Measurements from ENCODE around the gene ANKRD27. TPM values are rescaled to one million over a fixed set of nuclear protein-coding genes. Genes with fewer than 3 reads are reported as not detected.
"Not testable (repeated sequence)": the region's sequence is repeated elsewhere in the genome, so short reads cannot be mapped to it uniquely, and the experiment has no call there.

ANKRD27 gene
- total RNA-seq, 1 donor from 2014 or later = 23.9 TPM

GRCh38 chr19:32658075-32658474, 16.9 kb downstream of the ANKRD27 start:
- Mint-ChIP-seq H3K4me1 (ENCODE audit: low read depth) (no peaks in the 10 kb centered on the region), H3K27ac (ENCODE audit: unreplicated experiment) (no peak overlapping the region), H3K4me3 (ENCODE audit: unreplicated experiment) (no peak overlapping the region), H3K36me3 (ENCODE audit: low read depth) (no peaks in the 10 kb centered on the region), H3K27me3 (ENCODE audit: low read depth) (no peaks in the 10 kb centered on the region), H3K9me3 (ENCODE audit: low read depth) (no peaks in the 10 kb centered on the region)
- no peak for DNase-seq (ENCODE audit: low spot score)
- TF ChIP-seq CTCF (IDR thresholded peaks at IDR 0.05) = no peak

GRCh38 chr19:32656379-32656778, 18.6 kb downstream of the ANKRD27 start:
- H3K9me3 Mint-ChIP-seq (ENCODE audit: low read depth); H3K36me3 Mint-ChIP-seq (ENCODE audit: low read depth); H3K4me3 Mint-ChIP-seq (ENCODE audit: unreplicated experiment); DNase-seq (ENCODE audit: low spot score); H3K4me1 Mint-ChIP-seq (ENCODE audit: low read depth); H3K27ac Mint-ChIP-seq (ENCODE audit: unreplicated experiment); H3K27me3 Mint-ChIP-seq (ENCODE audit: low read depth): not testable (repeated sequence)

- no peak for TF ChIP-seq CTCF (IDR thresholded peaks at IDR 0.05)
- Mint-ChIP-seq H3K9me3 (ENCODE audit: low read depth) (no peaks in the 10 kb centered on the region), H3K36me3 (ENCODE audit: low read depth) (peaks cover 2% of the 10 kb centered on the region), H3K4me3 (ENCODE audit: unreplicated experiment) (no peak overlapping the region), H3K27me3 (ENCODE audit: low read depth) (no peaks in the 10 kb centered on the region), H3K4me1 (ENCODE audit: low read depth) (peaks cover 9% of the 10 kb centered on the region), H3K27ac (ENCODE audit: unreplicated experiment) (no peak overlapping the region)
- DNase-seq (ENCODE audit: low spot score) = no peak
Observed at GRCh38 chr19:32653599-32653915, 21.4 kb downstream of the ANKRD27 start.

- peaks cover 9% of the 10 kb centered on the region for H3K4me1 Mint-ChIP-seq (ENCODE audit: low read depth)
Observed at GRCh38 chr19:32652894-32653598, 21.9 kb downstream of the ANKRD27 start.

GRCh38 chr19:32652331-32652730, 22.6 kb downstream of the ANKRD27 start:
- H3K4me3 Mint-ChIP-seq (ENCODE audit: unreplicated experiment); DNase-seq (ENCODE audit: low spot score); H3K27ac Mint-ChIP-seq (ENCODE audit: unreplicated experiment); H3K36me3 Mint-ChIP-seq (ENCODE audit: low read depth); H3K4me1 Mint-ChIP-seq (ENCODE audit: low read depth); H3K9me3 Mint-ChIP-seq (ENCODE audit: low read depth); H3K27me3 Mint-ChIP-seq (ENCODE audit: low read depth): not testable (repeated sequence)

More at GRCh38 chr19:32652894-32653598, 21.9 kb downstream of the ANKRD27 start:
- H3K9me3 Mint-ChIP-seq (ENCODE audit: low read depth) = no peaks in the 10 kb centered on the region
- no peak for DNase-seq (ENCODE audit: low spot score)
- no peaks in the 10 kb centered on the region for H3K27me3 Mint-ChIP-seq (ENCODE audit: low read depth)
- peaks cover 4% of the 10 kb centered on the region for H3K36me3 Mint-ChIP-seq (ENCODE audit: low read depth)
- no peak for TF ChIP-seq CTCF (IDR thresholded peaks at IDR 0.05)
- H3K27ac Mint-ChIP-seq (ENCODE audit: unreplicated experiment) = no peak overlapping the region
- H3K4me3 Mint-ChIP-seq (ENCODE audit: unreplicated experiment) = no peak overlapping the region

DNA sequence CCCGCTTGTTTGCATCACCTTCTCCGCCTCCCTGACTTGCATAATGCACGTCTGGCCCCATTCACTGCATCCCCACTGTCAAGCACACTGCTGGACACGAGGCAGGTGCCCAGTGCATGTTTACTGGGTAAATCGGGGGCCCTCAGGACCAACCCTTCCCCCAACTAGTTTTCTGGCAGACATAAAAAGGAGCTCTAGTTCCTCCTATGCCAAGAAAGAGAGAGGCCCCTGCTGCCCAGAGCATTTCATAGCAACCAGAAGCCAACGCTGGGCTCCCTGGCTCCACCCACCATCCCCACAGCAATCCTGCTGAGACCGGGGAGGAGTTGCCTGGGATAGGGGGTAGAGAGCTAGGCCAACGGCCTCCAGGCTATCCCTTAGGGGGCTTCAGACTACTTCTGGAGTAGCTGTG, 23.2 kb downstream of the ANKRD27 start:
- no peak overlapping the region for H3K27ac Mint-ChIP-seq (ENCODE audit: unreplicated experiment)
- peaks cover 6% of the 10 kb centered on the region for H3K36me3 Mint-ChIP-seq (ENCODE audit: low read depth)
- no peaks in the 10 kb centered on the region for H3K9me3 Mint-ChIP-seq (ENCODE audit: low read depth)
- peaks cover 9% of the 10 kb centered on the region for H3K4me1 Mint-ChIP-seq (ENCODE audit: low read depth)
- TF ChIP-seq CTCF (IDR thresholded peaks at IDR 0.05) = no peak
- no peak overlapping the region for H3K4me3 Mint-ChIP-seq (ENCODE audit: unreplicated experiment)
- no peak for DNase-seq (ENCODE audit: low spot score)
- no peaks in the 10 kb centered on the region for H3K27me3 Mint-ChIP-seq (ENCODE audit: low read depth)

Data from chondrocyte (in vitro differentiated cells).